Activated T-cell treated with anti-CD3 and anti-CD28 coated beads, Interleukin-2, amount 50 U/mL, for 4 hours (primary cell): ENCODE measurements around the gene CARM1. TPM values are rescaled to one million over a fixed set of nuclear protein-coding genes. Genes with fewer than 3 reads are reported as not detected.

Experiments
- ATAC-seq, 2 donors: fragments of 200-7000 bp; cut with Tn5 transposase; one replicate each; pipeline ENCODE4 v1.10.0; 2021
- DNase-seq: peaks from one replicate; pipeline ENCODE4 v3.0.0-alpha.2; 2020
- H3K27me3 Mint-ChIP-seq: one replicate; pipeline ENCODE4 v1.8.0; 2021; ENCODE audit warnings: low read depth, mixed read lengths
- H3K36me3 Mint-ChIP-seq: one replicate; pipeline ENCODE4 v1.8.0; 2022; ENCODE audit warnings: mixed read lengths; ENCODE audit not compliant: insufficient read depth
- H3K4me1 Mint-ChIP-seq: one replicate; pipeline ENCODE4 v1.8.0; 2021; ENCODE audit warnings: low read depth, mixed read lengths
- H3K4me3 Mint-ChIP-seq: one replicate; pipeline ENCODE4 v1.8.0; 2021; ENCODE audit warnings: mild to moderate bottlenecking, moderate library complexity, mixed read lengths
- H3K9me3 Mint-ChIP-seq: one replicate; pipeline ENCODE4 v1.8.0; 2021; ENCODE audit warnings: mixed read lengths
- total RNA-seq, 3 donors: library from RNA; stranded (reverse); gene quantifications; one replicate each; pipeline ENCODE4 v1.2.1, GENCODE V29; 2021

The CARM1 gene
- total RNA-seq, 3 donors from 2014 or later: 74.2 to 86.7 (median 75.5) TPM

- DNase-seq (no peak), ATAC-seq (no peak)
Observed at GRCh38 chr19:10895363-10895762, 24.0 kb downstream of the CARM1 start.

GRCh38 chr19:10895920-10896319 lies 24.6 kb downstream of the CARM1 start:
- Mint-ChIP-seq H3K36me3 (no peaks in the 10 kb centered on the region), H3K27me3 (no peaks in the 10 kb centered on the region), H3K4me3 (no peak overlapping the region), H3K9me3 (no peaks in the 10 kb centered on the region), H3K4me1 (peaks cover 6% of the 10 kb centered on the region)
- no peak for DNase-seq
- ATAC-seq: no peak

More at GRCh38 chr19:10895363-10895762, 24.0 kb downstream of the CARM1 start:
- Mint-ChIP-seq H3K9me3 (no peaks in the 10 kb centered on the region), H3K4me3 (no peak overlapping the region), H3K36me3 (no peaks in the 10 kb centered on the region), H3K4me1 (peaks cover 6% of the 10 kb centered on the region), H3K27me3 (no peaks in the 10 kb centered on the region)

- DNase-seq: no peak
- H3K27me3 Mint-ChIP-seq: no peaks in the 10 kb centered on the region
- peaks cover 6% of the 10 kb centered on the region for H3K4me1 Mint-ChIP-seq
- H3K4me3 Mint-ChIP-seq: no peak overlapping the region
- no peak for ATAC-seq
- no peaks in the 10 kb centered on the region for H3K9me3 Mint-ChIP-seq
- H3K36me3 Mint-ChIP-seq: no peaks in the 10 kb centered on the region
Observed at GRCh38 chr19:10896851-10897526, 25.6 kb downstream of the CARM1 start.

GRCh38 chr19:10898633-10899032 lies 27.3 kb downstream of the CARM1 start:
- ATAC-seq: no peak
- no peaks in the 10 kb centered on the region for H3K27me3 Mint-ChIP-seq
- peaks cover 6% of the 10 kb centered on the region for H3K4me1 Mint-ChIP-seq
- no peak for DNase-seq
- no peak overlapping the region for H3K4me3 Mint-ChIP-seq
- H3K36me3 Mint-ChIP-seq: peaks cover 5% of the 10 kb centered on the region
- peaks cover 5% of the 10 kb centered on the region for H3K9me3 Mint-ChIP-seq

- no peak overlapping the region for H3K4me3 Mint-ChIP-seq
- H3K4me1 Mint-ChIP-seq: peaks cover 6% of the 10 kb centered on the region
- H3K9me3 Mint-ChIP-seq: peaks cover 5% of the 10 kb centered on the region
- no peaks in the 10 kb centered on the region for H3K27me3 Mint-ChIP-seq
- peaks cover 5% of the 10 kb centered on the region for H3K36me3 Mint-ChIP-seq
- DNase-seq: no peak
- ATAC-seq: no peak
Observed at GRCh38 chr19:10899151-10899653, 27.8 kb downstream of the CARM1 start.

- no peaks in the 10 kb centered on the region for H3K4me1 Mint-ChIP-seq
- H3K9me3 Mint-ChIP-seq: peaks cover 4% of the 10 kb centered on the region
- peaks cover 12% of the 10 kb centered on the region for H3K36me3 Mint-ChIP-seq
- no peak for DNase-seq
- ATAC-seq: no peak
- H3K27me3 Mint-ChIP-seq: no peaks in the 10 kb centered on the region
- H3K4me3 Mint-ChIP-seq: no peak overlapping the region
Observed at GRCh38 chr19:10907925-10908324, 36.6 kb downstream of the CARM1 start.

- DNase-seq: no peak
- H3K4me3 Mint-ChIP-seq: no peak overlapping the region
Observed at GRCh38 chr19:10908380-10908960, 37.1 kb downstream of the CARM1 start.

GRCh38 chr19:10911579-10912363 lies 40.4 kb downstream of the CARM1 start:
- ATAC-seq (no peak), DNase-seq (no peak)
- peaks cover 9% of the 10 kb centered on the region for H3K36me3 Mint-ChIP-seq
- H3K27me3 Mint-ChIP-seq: no peaks in the 10 kb centered on the region
- no peaks in the 10 kb centered on the region for H3K4me1 Mint-ChIP-seq
- no peaks in the 10 kb centered on the region for H3K9me3 Mint-ChIP-seq
- no peak overlapping the region for H3K4me3 Mint-ChIP-seq

More at GRCh38 chr19:10908380-10908960, 37.1 kb downstream of the CARM1 start:
- Mint-ChIP-seq H3K4me1 (no peaks in the 10 kb centered on the region), H3K9me3 (no peaks in the 10 kb centered on the region), H3K27me3 (no peaks in the 10 kb centered on the region), H3K36me3 (peaks cover 9% of the 10 kb centered on the region)
- ATAC-seq: no peak

GRCh38 chr19:10912619-10913018 lies 41.3 kb downstream of the CARM1 start:
- Mint-ChIP-seq H3K36me3 (peaks cover 9% of the 10 kb centered on the region), H3K9me3 (no peaks in the 10 kb centered on the region), H3K4me3 (no peak overlapping the region), H3K4me1 (no peaks in the 10 kb centered on the region), H3K27me3 (no peaks in the 10 kb centered on the region)
- no peak for DNase-seq
- ATAC-seq: no peak

- ATAC-seq (no peak), DNase-seq (no peak)
- Mint-ChIP-seq H3K9me3 (no peaks in the 10 kb centered on the region), H3K36me3 (peaks cover 8% of the 10 kb centered on the region), H3K27me3 (no peaks in the 10 kb centered on the region), H3K4me3 (no peak overlapping the region), H3K4me1 (no peaks in the 10 kb centered on the region)
Observed at GRCh38 chr19:10913716-10914340, 42.5 kb downstream of the CARM1 start.

GRCh38 chr19:10915130-10916091 lies 44.1 kb downstream of the CARM1 start:
- peak in 1 of 2 donors; percentile 36 for ATAC-seq
- no peaks in the 10 kb centered on the region for H3K27me3 Mint-ChIP-seq
- H3K4me3 Mint-ChIP-seq: no peak overlapping the region
- H3K4me1 Mint-ChIP-seq: no peaks in the 10 kb centered on the region
- no peak for DNase-seq
- no peaks in the 10 kb centered on the region for H3K9me3 Mint-ChIP-seq
- peaks cover 9% of the 10 kb centered on the region for H3K36me3 Mint-ChIP-seq

GRCh38 chr19:10916602-10917001 lies 45.2 kb downstream of the CARM1 start:
- peaks cover 10% of the 10 kb centered on the region for H3K36me3 Mint-ChIP-seq
- no peak for ATAC-seq

GRCh38 chr19:10918359-10918758 lies 47.0 kb downstream of the CARM1 start:
- no peak for ATAC-seq
- Mint-ChIP-seq H3K36me3 (peaks cover 16% of the 10 kb centered on the region), H3K4me3 (no peak overlapping the region), H3K9me3 (no peaks in the 10 kb centered on the region), H3K27me3 (no peaks in the 10 kb centered on the region), H3K4me1 (no peaks in the 10 kb centered on the region)
- no peak for DNase-seq

More at GRCh38 chr19:10916602-10917001, 45.2 kb downstream of the CARM1 start:
- Mint-ChIP-seq H3K9me3 (no peaks in the 10 kb centered on the region), H3K4me1 (no peaks in the 10 kb centered on the region), H3K4me3 (no peak overlapping the region), H3K27me3 (no peaks in the 10 kb centered on the region)
- no peak for DNase-seq
